Measurements from ENCODE around the gene CLBA1. TPM values are rescaled to one million over a fixed set of nuclear protein-coding genes. Genes with fewer than 3 reads are reported as not detected.

CLBA1 gene
- total and polyA plus RNA-seq, 9 of the 15 experiments (the other 6 are each of a cell fraction or from before 2014, with no cell fraction given) = 0.04 to 3.9 (median 2.6) TPM

- no peak for TF ChIP-seq TSHZ1 (CRISPR knock-in tag; IDR thresholded peaks at IDR 0.05)
- no peak for TF ChIP-seq ZNF311 (CRISPR knock-in tag; IDR thresholded peaks at IDR 0.05)
- no peak for TF ChIP-seq EGR1 (conservative IDR thresholded peaks at IDR 0.05)
- no peak for TF ChIP-seq ZBTB26 (CRISPR knock-in tag; IDR thresholded peaks at IDR 0.05)
- no peak for TF ChIP-seq HOXB6 (CRISPR knock-in tag; IDR thresholded peaks at IDR 0.05; ENCODE audit: borderline replicate concordance)
- TF ChIP-seq ZNF143 (CRISPR knock-in tag; IDR thresholded peaks at IDR 0.05) = peak; percentile 61
- TF ChIP-seq SAP30 (IDR thresholded peaks at IDR 0.05; ENCODE audit: borderline replicate concordance, insufficient read depth, low read depth, low read length, poor library complexity, severe bottlenecking) = peak; percentile 94
- peak; percentile 66; the same call in 1 of the 2 replicates for TF ChIP-seq MXI1 (IDR thresholded peaks at IDR 0.05; ENCODE audit: low read depth, low read length)
- TF ChIP-seq CHD1 (IDR thresholded peaks at IDR 0.05; ENCODE audit: low read length) = peak; percentile 43
- TF ChIP-seq ZBTB12 (CRISPR knock-in tag; IDR thresholded peaks at IDR 0.05) = no peak
- no peak for TF ChIP-seq HNRNPL (IDR thresholded peaks at IDR 0.05; ENCODE audit: low read depth, low read length)
- TF ChIP-seq HNRNPLL (IDR thresholded peaks at IDR 0.05; ENCODE audit: low read depth, low read length, poor library complexity, severe bottlenecking) = peak; percentile 39
- no peak for TF ChIP-seq KAT2B (IDR thresholded peaks at IDR 0.05; ENCODE audit: low read depth, low read length)
Observed at GRCh38 chr14:105020815-105021655, 35.4 kb downstream of the CLBA1 start, which contains the start of gene CDCA4 (continued).

Data from K562 (cell line).